Stimulated activated naive B cell treated with anti-CD40 and anti-IgM and Interleukin-4, amounts not matched to agents 10 μg/mL and 1 μg/mL and 100 μg/mL, for 72 hours (primary cell): ENCODE measurements around the gene KAZN.

Source experiments
- ATAC-seq, 2 donors: fragments of 150-1000 bp; cut with Tn5 transposase; replicated peaks; 2 replicates each; pipeline ENCODE4 v1.10.0; 2021; ENCODE audit warnings: moderate library complexity in 1 of 2
- DNase-seq: peaks from one replicate; pipeline ENCODE4 v3.0.0; 2021
- H3K27ac Mint-ChIP-seq: one replicate; pipeline ENCODE4 v1.8.0; 2022; ENCODE audit warnings: mild to moderate bottlenecking, mixed read lengths
- H3K27me3 Mint-ChIP-seq, 2 donors: one replicate each; pipeline ENCODE4 v1.8.0; 2022; ENCODE audit warnings: mixed read lengths in 2 of 2
- H3K36me3 Mint-ChIP-seq, 2 donors: one replicate each; pipeline ENCODE4 v1.8.0; 2022; ENCODE audit warnings: mixed read lengths in 2 of 2, mild to moderate bottlenecking in 1 of 2
- H3K4me1 Mint-ChIP-seq, 2 donors: one replicate each; pipeline ENCODE4 v1.8.0; 2022; ENCODE audit warnings: mixed read lengths in 2 of 2, mild to moderate bottlenecking in 1 of 2
- H3K4me3 Mint-ChIP-seq, 2 donors: one replicate each; pipeline ENCODE4 v1.8.0; 2022; ENCODE audit warnings: mild to moderate bottlenecking in 2 of 2, mixed read lengths in 2 of 2, moderate library complexity in 1 of 2
- H3K9me3 Mint-ChIP-seq, 2 donors: one replicate each; pipeline ENCODE4 v1.8.0; 2022; ENCODE audit warnings: mixed read lengths in 2 of 2, mild to moderate bottlenecking in 1 of 2

KAZN gene

DNA sequence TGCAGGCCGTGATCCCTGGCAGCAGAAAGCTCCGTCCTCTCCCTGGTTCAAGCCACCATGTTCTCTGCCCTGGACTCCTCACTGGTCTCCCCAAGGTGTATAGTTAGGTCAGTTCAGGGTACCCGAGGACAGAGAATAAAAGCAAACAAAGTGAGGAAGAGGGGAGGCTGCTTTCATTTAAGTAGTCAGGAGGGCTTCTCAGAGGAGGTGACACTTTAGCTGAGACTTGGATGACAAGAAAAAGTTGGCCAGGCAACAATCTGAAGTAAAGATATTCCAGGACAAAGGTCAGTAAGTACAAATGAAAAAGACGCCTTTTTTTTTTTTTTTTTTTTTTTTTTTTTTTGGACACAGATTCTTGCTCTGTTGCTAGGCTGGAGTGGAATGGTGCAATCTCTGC lies 297.2 kb downstream of the KAZN start:
- H3K27me3 Mint-ChIP-seq = peaks cover 12 to 38% of the 10 kb centered on the region in 2 donors
- H3K4me3 Mint-ChIP-seq = no peak overlapping the region
- no peaks in the 10 kb centered on the region for H3K36me3 Mint-ChIP-seq
- peaks cover 0 to 2% of the 10 kb centered on the region in 2 donors for H3K9me3 Mint-ChIP-seq
- no peaks in the 10 kb centered on the region for H3K4me1 Mint-ChIP-seq
- no peak overlapping the region for H3K27ac Mint-ChIP-seq
- no peak for DNase-seq
- ATAC-seq = no peak

DNA sequence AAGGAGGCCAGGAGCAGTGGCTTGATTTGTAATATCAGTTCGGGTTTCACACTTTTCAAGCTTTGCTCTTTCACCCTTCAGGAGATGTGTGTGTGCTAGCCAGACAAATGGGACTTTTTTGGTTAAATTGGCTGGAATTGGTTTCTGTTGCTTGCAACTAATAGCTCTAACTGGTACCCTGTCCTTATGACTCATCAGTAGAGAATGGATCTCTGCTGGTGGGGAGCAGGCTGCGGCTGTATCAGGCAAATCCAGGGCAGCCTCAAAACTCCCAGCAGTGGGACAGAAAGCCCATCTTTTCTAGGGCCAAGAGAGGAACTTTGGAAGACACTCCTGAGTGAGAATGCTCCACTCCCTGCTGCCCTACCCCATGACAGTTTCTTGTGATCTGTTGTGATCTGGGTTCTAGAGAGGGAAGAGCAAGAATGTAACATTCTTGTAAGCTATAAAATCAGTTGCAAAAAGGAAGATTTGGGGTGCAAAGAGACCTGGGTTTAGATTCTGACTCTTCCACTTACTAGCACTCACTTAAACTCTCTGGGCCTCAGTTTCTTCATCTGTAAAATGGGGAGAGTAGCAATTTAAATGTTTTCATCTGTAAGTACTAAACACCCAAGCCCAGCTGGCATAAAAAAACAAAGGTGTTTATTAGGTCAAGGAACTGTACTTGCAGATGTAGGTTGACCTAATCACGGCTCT lies 298.0 kb downstream of the KAZN start:
- H3K4me3 Mint-ChIP-seq = no peak overlapping the region
- H3K27me3 Mint-ChIP-seq = peaks cover 20 to 46% of the 10 kb centered on the region in 2 donors
- DNase-seq (no peak), ATAC-seq (no peak)
- no peaks in the 10 kb centered on the region for H3K4me1 Mint-ChIP-seq
- H3K9me3 Mint-ChIP-seq = peaks cover 0 to 2% of the 10 kb centered on the region in 2 donors
- no peak overlapping the region for H3K27ac Mint-ChIP-seq
- no peaks in the 10 kb centered on the region for H3K36me3 Mint-ChIP-seq

DNA sequence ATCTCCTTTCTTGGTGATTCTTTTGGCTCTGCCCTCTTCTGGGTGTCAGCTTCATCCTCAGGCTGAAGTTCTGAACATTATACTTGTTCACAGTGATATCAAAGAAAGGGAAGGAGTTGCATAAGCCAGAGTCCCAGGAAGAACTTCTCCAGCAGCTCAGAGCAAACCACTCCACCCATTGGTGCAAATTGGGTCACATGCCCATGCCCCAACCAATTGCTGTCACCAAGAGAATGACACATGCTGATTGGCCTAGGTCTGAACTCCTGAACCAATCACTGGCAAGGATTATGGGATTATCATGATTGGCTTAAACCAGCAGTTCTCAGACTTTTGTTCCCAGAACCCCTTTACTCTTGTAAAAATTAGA lies 298.6 kb downstream of the KAZN start:
- no peak overlapping the region for H3K27ac Mint-ChIP-seq
- H3K4me1 Mint-ChIP-seq = no peaks in the 10 kb centered on the region
- peaks cover 22 to 46% of the 10 kb centered on the region in 2 donors for H3K27me3 Mint-ChIP-seq
- no peaks in the 10 kb centered on the region for H3K36me3 Mint-ChIP-seq
- DNase-seq (no peak), ATAC-seq (no peak)
- no peak overlapping the region for H3K4me3 Mint-ChIP-seq
- peaks cover 0 to 2% of the 10 kb centered on the region in 2 donors for H3K9me3 Mint-ChIP-seq

DNA sequence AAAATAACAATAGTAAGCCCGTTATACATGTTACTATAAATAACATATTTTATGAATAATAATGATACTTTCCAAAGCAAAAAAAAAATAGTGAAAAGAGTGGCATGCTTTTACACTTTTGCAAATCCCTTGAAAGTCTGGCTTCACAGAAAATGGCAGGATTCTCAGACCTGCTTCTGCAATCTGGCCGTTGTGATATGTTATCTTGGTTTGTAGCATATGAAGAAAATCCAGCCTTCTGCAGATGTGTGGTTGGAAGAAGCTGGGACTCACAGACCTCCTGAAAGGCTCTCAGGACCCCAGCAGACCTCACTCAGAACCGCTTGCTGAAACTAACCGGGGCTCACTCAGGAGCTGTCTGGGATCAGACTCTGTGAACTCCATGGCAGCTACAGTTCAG lies 299.1 kb downstream of the KAZN start:
- no peaks in the 10 kb centered on the region for H3K36me3 Mint-ChIP-seq
- peaks cover 0 to 2% of the 10 kb centered on the region in 2 donors for H3K9me3 Mint-ChIP-seq
- no peak for DNase-seq
- ATAC-seq = no peak
- H3K4me3 Mint-ChIP-seq = no peak overlapping the region
- no peak overlapping the region for H3K27ac Mint-ChIP-seq
- H3K4me1 Mint-ChIP-seq = no peaks in the 10 kb centered on the region
- peaks cover 22 to 41% of the 10 kb centered on the region in 2 donors for H3K27me3 Mint-ChIP-seq

DNA sequence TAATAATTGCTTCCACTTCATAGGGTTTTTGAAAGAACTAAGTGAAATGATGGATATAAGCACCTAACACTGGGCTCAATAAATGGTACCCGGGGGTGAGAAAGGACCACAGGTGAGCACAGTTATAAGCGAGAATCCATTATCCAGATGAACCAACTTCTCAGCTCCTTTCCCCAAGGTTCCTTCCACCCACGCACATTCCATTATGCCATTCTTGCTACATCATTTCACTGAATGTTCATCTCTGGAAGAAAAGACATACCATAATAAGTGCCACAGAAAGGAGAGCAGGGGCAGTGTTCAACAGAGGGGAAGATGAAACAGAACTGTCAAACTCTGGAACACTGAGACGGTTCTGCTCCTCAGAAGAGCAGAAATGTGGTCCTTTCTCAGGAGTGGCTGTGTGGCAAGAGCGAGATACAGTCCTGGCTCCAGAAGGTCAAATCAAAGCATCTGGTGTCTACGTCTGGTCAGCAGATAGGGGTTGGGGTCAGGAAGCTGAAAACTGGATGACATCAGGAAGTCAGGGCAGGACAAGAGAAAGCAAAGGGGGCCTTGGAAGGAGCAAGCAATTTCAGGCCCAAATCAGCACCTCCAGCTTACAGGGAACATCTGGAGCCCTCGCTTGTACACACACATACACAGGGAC lies 299.6 kb downstream of the KAZN start:
- ATAC-seq = no peak
- no peak for DNase-seq
- Mint-ChIP-seq H3K27ac (no peak overlapping the region), H3K36me3 (no peaks in the 10 kb centered on the region), H3K4me3 (no peak overlapping the region), H3K27me3 (peaks cover 22 to 38% of the 10 kb centered on the region in 2 donors), H3K9me3 (peaks cover 0 to 2% of the 10 kb centered on the region in 2 donors), H3K4me1 (no peaks in the 10 kb centered on the region)

DNA sequence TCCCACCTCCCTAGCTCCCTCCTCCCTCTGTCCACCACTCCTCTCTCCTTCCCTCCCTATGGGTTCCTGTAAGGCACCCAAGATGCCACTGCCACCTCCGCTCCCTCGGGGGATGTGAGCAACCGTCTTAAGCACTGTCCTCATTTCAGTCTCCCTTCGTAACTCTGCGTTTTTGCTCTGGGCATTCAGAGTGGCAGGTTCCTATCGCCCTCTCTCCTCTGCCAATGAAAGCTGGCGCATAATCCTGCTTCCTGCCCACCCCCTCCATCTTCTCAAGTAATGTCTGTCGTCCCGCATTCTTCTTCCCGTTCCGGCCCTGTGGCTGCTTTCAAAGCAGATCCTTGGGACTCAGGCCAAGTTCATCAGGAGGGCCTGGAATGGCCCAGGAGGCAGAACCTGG lies 301.2 kb downstream of the KAZN start:
- Mint-ChIP-seq H3K4me3 (no peak overlapping the region), H3K27me3 (peaks cover 17 to 32% of the 10 kb centered on the region in 2 donors), H3K36me3 (no peaks in the 10 kb centered on the region), H3K4me1 (no peaks in the 10 kb centered on the region), H3K27ac (no peak overlapping the region), H3K9me3 (peaks cover 0 to 2% of the 10 kb centered on the region in 2 donors)
- no peak for ATAC-seq
- no peak for DNase-seq

DNA sequence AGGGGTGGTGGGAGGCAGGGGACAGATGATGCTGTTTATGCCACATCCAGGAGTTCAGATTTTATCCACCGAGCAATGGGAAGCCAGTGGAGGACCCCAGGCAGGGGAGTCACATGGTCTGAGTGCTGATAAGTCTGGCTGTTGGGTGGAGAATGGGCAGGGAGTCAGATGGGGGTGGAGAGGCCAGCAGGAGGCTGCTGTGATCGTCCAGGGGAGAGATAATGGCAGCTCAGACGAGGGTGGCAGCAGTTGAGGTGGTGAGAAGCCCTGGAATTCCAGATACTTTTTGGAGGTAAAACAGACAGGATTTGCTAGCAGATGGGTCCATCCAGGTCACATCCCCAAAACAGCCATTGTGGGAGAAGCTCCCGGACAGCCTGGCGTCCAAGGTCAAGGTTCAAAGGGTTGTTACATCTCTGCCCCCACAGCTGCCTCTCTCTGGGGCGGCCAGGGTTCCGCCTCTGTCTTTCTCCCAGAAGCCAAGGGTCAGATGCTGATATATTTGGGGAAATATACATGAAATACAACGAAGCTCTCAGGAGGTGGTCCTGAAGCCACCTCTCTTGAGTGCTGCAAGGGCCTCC lies 303.0 kb downstream of the KAZN start:
- Mint-ChIP-seq H3K9me3 (peaks cover 0 to 2% of the 10 kb centered on the region in 2 donors), H3K36me3 (no peaks in the 10 kb centered on the region), H3K27me3 (peaks cover 17 to 22% of the 10 kb centered on the region in 2 donors), H3K27ac (no peak overlapping the region), H3K4me1 (no peaks in the 10 kb centered on the region), H3K4me3 (no peak overlapping the region)
- ATAC-seq (no peak), DNase-seq (no peak)

DNA sequence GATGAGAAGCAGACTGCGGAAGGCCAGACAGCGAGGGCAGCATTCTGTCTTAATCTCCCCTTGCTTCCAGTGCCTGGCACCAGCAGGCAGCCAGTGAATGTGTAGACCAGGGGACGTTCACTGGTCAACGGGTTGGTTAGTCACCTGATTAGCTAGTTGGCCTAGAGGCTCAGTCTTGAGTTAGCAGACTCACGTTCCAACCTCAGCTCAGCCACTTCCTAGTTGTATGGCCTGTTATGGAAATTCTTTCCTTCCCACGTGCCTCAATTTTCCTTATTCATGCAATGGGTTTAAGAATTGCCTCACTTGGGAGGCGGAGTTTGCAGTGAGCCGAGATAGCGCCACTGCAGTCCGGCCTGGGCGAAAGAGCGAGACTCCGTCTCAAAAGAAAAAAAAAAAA lies 305.4 kb downstream of the KAZN start:
- no peak overlapping the region for H3K27ac Mint-ChIP-seq

DNA sequence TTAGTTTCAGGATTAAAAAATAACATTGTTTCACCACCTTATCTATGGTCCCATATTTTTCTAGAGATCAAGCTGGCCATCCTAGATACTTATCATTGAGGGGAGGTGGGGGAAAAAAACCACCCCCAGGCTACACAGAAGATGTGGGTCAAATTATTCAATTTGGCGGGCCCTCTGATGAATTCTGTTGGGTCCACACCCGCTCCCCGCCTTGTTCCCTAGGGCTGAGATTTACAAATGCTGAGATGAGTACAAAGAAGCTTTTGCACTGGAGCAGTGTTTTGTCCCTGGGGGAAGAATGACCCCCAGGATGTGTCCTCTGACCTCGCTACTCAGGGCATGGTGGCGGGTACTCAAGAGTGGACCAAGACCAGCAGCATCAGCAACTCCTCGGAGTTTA lies 308.2 kb downstream of the KAZN start:
- Mint-ChIP-seq H3K27ac (no peak overlapping the region), H3K4me3 (no peak overlapping the region), H3K27me3 (no peaks in the 10 kb centered on the region), H3K36me3 (no peaks in the 10 kb centered on the region), H3K9me3 (no peaks in the 10 kb centered on the region), H3K4me1 (no peaks in the 10 kb centered on the region)
- DNase-seq (no peak), ATAC-seq (no peak)

More for the DNA sequence above, 305.4 kb downstream of the KAZN start:
- no peak for ATAC-seq
- no peak overlapping the region for H3K4me3 Mint-ChIP-seq
- H3K4me1 Mint-ChIP-seq = no peaks in the 10 kb centered on the region
- no peaks in the 10 kb centered on the region for H3K9me3 Mint-ChIP-seq
- no peaks in the 10 kb centered on the region for H3K36me3 Mint-ChIP-seq
- no peak for DNase-seq
- H3K27me3 Mint-ChIP-seq = peaks cover 17 to 18% of the 10 kb centered on the region in 2 donors

DNA sequence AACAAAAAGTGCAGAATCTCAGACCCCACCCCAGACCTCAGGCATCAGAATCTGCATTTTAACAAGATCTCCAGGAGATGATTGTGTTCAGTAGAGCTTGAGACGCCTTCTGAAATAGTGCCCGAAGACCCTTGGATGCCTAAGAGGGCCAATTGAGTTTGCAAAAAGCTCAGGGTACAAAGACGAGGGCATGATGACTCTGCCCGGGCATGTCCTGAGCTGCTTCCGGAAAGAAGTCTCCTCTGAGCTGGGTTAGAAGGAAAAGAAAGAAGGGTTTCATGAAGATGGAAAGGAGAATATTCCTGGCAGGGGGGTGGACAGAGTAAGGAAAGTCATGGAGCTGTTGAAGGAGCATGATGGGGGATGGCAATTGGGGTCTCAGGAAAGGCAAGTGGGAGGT lies 308.9 kb downstream of the KAZN start:
- Mint-ChIP-seq H3K4me1 (no peaks in the 10 kb centered on the region), H3K4me3 (no peak overlapping the region), H3K9me3 (no peaks in the 10 kb centered on the region), H3K27ac (no peak overlapping the region), H3K27me3 (no peaks in the 10 kb centered on the region), H3K36me3 (no peaks in the 10 kb centered on the region)
- no peak for ATAC-seq
- no peak for DNase-seq

DNA sequence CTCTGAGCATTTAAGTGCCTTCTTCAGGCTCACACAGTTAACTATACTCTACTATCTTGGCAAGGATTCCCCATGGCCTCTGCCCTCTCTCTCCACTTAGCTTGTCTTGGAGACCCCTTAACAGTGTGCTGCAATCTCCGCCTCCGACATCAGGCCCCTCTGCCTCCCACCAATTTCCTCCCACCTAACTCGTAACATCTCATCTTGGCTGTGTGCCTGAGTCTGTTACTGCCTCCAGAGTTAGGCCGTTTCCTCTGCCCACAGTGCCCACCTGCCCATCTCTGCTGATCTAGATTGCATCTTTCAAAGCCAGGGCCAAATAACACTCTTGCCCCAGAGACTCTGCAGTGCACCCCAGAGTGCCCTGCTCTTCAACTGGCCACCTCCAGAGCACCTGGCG lies 310.8 kb downstream of the KAZN start:
- DNase-seq (no peak), ATAC-seq (no peak)
- Mint-ChIP-seq H3K36me3 (no peaks in the 10 kb centered on the region), H3K27me3 (no peaks in the 10 kb centered on the region), H3K4me3 (no peak overlapping the region), H3K4me1 (no peaks in the 10 kb centered on the region), H3K27ac (no peak overlapping the region), H3K9me3 (no peaks in the 10 kb centered on the region)

DNA sequence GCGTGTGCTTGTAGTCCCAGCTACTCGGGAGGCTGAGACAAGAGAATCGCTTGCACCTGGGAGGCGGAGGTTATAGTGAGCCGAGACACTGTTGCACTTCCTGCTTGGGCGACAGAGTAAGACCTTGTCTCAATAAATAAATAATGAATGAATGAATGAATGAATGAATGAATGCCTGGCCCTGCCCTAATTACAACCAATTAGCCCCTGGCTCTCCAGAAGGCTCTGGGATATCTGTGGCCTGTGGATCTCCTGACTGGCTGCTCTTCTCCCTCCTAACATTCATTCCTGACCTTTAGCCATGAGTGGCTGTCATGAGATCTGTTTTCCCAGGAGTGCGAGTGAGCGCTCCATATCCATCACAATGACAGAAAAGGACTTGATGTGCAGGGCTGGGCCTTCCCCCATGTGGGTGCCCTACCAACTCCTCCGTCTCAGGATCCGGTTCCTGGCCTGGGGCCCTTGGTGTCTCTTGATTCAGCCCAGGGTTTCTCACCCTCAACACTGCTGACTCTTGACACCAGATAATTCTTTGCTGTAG lies 311.5 kb downstream of the KAZN start:
- no peaks in the 10 kb centered on the region for H3K36me3 Mint-ChIP-seq
- H3K4me1 Mint-ChIP-seq = no peaks in the 10 kb centered on the region
- ATAC-seq (no peak), DNase-seq (no peak)
- no peaks in the 10 kb centered on the region for H3K27me3 Mint-ChIP-seq
- no peaks in the 10 kb centered on the region for H3K9me3 Mint-ChIP-seq
- H3K27ac Mint-ChIP-seq = no peak overlapping the region
- H3K4me3 Mint-ChIP-seq = no peak overlapping the region

DNA sequence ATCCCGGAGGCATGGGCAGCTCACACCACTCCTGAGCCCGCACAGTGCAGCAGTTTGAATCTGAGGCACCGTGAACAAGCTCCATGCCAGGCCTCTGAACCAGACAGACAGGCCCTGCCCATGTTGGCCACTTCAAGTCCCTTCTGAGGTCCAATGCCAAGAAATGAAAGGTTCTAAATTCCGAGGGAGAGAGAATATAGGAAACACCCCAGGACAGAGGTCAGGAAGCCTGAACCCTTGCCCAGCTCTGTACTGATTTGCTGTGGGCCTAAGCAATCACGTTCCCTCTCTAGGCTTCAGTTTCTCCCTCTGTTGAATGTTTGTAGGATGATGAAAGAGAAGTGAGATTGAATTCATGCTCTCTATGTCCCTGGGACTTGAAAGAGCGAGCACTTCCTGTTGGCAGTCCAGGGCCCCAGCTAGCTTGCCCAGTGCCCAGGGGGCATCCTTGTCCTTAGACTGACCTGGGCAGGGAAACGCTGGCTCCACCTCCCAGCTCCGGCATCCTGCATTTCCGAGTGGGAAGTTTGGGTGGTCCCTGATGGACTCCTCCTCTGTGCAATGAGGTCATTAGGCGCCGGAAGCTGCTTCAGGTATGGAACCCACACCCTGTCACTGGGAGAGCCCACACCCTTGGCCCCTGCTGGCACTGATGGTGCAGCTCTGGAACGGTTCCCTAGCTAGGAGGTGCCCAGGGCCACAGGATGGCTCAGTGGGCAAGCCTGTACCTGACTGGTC lies 312.7 kb downstream of the KAZN start:
- H3K27ac Mint-ChIP-seq = no peak overlapping the region
- H3K4me1 Mint-ChIP-seq = no peaks in the 10 kb centered on the region
- H3K36me3 Mint-ChIP-seq = no peaks in the 10 kb centered on the region
- ATAC-seq = no peak
- H3K4me3 Mint-ChIP-seq = no peak overlapping the region
- H3K27me3 Mint-ChIP-seq = no peaks in the 10 kb centered on the region
- H3K9me3 Mint-ChIP-seq = no peaks in the 10 kb centered on the region
- no peak for DNase-seq

DNA sequence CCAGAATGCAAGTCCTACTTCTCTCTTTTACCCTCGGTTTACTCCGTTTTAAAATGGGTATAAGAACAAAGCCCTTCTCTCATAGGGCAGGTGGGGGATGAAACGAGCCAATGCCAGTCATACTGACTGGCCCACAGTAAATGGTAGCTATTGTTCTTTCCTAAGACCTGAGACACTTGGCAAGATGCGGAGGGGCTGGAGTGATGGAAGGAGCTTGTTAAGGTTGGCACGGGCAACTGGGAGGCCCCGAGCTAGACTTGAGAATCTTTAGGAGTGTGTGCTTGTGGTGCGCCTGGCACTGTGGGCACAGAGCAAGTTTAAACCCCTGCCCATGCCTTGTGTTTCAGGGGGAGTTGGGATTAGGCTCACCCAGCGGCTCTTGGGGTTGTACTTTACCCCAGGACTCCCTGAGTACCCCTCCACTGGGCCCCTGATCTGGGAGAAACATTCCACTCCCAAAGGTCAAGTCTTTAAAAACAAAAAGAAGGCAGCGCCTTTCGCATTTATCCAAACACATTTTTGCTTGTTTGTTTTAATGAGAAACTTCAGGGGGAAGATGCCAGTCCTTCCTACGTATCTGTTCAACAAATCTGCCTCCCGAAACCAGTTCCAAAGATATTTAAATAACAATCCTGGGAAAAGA lies 314.5 kb downstream of the KAZN start:
- no peak overlapping the region for H3K27ac Mint-ChIP-seq
- ATAC-seq (no peak), DNase-seq (no peak)
- H3K9me3 Mint-ChIP-seq = no peaks in the 10 kb centered on the region
- peaks cover 0 to 6% of the 10 kb centered on the region in 2 donors for H3K27me3 Mint-ChIP-seq
- no peak overlapping the region for H3K4me3 Mint-ChIP-seq
- no peaks in the 10 kb centered on the region for H3K36me3 Mint-ChIP-seq
- no peaks in the 10 kb centered on the region for H3K4me1 Mint-ChIP-seq
